GM19240 (cell line): Measurements from ENCODE around the gene TAF12.
A peak's percentile ranks its signal among the peaks of the same experiment; 100 is the strongest.
"Not testable (repeated sequence)": the region's sequence is repeated elsewhere in the genome, so short reads cannot be mapped to it uniquely, and the experiment has no call there.

ENCODE experiments used
- DNase-seq: peaks from one replicate; pipeline ENCODE4 v3.0.0; 2011; ENCODE audit warnings: low spot score; ENCODE audit not compliant: insufficient read length

The TAF12 gene

DNA sequence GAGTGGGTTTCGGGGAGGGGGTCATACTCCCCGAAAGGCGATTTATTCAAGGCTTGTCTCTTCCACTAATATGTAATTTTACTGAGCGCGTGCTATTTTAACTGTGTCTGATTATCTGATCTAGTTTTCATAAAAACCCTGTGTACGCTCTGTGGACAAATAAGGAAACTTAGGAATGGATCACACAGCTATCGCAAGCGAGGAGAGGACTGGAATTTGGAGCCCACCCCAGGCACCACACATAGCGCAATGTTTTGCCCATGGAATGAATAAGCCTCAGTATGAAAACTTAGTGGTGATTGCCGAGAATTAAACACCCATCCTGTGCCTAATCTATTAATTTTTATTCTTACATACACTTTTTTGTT is 60.6 kb downstream of the TAF12 start:
- no peak for DNase-seq

DNA sequence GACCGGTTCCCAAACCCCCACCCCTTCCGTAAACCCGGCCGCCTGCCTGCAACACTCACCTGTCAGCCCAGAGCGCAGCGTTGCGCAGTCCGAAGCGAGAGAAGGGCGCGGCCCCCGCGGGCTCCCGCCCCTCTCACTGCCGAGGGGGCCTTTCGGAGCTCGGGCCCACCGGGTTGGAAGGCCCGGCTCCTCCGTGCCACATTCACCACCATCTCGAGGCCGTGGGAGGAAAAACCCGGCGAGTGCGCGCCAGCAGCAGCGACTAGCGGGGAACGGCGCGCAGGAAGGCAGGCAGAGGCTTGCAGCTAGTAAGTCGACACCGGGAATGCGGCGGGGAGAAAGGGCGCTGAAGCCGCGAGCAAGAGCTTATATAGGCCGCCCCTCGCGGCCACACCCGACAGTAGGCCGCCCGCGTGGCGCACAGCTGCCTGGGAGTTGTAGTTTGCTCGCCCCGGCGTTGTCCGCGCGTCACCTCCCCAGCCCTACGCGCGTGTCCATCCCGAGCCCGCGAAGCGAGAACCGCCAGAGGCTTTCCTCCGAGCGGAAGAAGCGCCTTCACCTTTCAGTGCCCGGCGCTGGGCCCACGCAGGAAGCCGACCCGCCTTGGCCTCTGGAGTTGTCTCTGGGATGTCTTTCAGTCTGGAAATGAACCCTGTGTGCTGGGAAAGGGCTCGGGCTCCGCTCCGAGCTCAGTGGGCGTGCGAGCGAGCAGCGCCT is 61.2 kb downstream of the TAF12 start:
- peak; percentile 76 for DNase-seq

DNA sequence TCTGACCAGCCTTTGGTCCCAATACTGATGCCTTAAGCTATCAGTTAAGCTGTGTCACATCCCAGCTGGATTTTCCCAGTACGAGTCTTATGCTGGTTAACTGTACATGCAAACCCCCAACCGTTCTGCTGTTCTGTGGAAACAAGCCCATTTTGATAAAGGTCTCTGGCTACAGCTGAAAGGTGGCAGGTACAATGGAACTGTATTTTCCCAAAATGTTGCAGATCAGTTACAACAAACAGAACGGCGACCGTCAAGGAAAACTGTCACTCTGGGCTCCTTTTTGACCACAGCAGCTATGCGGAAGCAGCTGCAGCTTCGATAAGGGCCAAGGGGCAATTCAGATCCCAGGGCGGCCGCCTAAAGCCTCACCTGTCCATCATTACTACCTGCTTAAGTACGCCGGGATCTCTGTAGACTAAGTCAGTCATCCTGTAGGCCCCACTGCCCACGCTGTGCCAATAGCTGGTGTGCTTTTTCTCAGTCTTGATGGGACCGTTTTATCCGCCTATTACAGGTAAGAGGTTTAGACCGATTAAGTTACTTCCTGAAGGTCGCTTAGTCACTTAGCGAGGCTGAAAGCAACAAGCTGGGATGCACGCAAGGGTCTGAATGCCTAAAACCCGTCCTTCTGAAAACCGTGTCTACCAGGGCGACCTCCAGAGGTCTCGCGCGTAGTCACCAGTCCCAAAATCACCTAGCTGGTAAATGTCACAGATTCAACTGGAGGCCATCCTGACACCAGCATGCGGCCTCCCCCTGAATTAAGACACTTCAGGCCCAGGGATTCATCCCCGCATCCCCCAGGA is 61.9 kb downstream of the TAF12 start:
- no peak for DNase-seq

DNA sequence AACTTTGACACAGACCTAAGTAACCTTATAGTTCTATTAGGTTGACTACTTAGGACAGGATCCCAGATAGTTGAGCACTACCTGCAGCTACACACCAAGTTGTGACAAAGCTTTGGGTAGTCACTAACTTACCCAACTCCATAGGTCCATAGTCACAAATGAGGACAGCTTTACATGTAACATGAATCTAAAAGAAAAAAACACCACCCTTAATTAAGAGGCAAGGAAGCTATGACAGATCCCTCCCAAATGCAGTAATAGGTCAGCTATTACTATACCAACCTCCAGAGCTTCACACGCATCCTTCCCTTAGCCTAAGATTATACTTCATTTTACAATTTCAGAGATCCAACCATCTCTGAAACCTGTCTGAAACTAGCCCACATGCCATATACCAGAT is 63.5 kb downstream of the TAF12 start:
- no peak for DNase-seq

DNA sequence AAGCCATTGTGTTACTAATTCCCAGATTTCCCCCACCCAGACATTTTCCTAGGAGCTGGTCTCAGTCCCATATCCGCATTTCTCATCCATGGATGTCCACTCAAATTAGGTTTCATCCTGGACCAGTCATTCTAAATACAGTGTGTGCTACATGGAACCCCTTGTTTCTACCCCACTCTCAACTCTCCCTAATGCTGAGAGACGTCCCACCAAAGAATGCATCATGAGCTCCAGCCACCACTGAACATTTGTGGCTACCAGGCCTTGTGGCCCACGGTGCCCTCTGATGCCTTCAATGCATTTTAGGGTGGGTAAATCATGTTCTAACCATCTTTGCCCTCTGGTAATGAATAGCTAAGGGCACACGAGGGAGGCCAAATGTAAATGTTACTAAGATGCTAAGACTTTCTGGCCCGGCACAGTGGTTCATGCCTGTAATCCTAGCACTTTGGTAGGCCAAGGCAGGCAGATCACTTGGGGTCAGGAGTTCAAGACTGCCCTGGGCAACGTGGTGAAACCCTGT is 64.1 kb downstream of the TAF12 start:
- no peak for DNase-seq

DNA sequence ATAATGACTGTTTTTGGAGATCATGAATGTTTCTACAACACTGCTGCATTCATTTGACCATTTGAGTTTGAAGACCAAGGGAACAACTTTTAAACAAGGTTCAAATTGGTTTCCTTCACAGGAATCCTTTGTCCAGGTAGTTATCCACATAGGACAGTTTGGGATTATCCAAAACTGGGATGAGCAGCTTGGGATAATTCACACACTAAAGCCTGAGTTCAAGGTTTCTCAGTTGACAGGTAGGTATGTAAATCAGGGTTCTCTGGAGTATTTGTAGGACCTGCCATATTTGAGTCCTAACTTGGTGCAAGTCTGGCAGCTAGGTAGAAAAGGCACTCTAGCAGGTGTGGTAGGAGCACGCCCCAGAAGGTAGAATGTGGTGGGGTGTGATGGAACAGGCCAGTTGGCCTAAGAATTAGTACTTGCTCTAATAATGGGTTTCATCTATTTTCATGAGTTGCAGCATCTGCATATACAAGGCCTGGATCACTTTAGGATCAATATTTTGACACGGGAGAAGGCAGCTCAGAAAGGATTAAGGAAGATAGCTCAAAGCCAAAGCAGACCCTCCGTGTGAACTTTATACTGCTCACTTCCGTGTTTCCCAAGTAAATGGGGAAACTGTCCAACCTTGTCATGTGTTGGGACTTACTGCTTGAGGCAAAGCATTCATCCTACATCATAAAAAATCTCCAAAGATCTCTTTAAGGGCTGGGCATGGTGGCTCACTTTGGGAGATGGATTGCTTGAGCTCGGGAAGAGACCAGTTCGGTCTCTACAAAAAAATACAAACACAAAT is 64.9 kb downstream of the TAF12 start:
- DNase-seq = no peak

DNA sequence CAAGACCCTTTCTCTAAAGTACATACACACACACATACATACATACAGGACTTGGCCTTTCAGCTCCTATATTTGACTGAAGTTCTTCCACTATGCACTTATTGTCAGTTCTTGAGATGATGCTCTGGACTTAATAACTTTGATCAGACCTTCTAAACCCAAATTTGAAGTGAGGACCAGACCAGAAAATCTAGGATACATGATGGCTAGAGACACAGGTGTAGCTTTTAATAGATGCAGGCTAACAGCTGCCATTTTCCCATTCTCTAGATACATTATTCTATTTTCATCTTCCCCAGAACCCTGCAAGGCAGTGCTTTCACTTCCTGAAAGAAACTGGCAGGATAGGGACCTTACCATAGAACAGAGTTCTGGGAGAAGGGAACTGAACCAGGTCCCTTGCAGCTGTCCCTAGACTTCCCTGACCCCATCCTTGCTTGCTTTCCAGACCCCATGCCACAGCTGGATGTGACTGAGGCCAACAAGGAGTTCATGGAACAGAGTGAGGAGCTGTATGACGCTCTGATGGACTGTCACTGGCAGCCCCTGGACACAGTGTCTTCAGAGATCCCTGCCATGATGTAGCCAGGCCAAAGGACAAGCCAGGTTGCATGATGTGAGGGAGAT is 65.7 kb downstream of the TAF12 start:
- DNase-seq = no peak

DNA sequence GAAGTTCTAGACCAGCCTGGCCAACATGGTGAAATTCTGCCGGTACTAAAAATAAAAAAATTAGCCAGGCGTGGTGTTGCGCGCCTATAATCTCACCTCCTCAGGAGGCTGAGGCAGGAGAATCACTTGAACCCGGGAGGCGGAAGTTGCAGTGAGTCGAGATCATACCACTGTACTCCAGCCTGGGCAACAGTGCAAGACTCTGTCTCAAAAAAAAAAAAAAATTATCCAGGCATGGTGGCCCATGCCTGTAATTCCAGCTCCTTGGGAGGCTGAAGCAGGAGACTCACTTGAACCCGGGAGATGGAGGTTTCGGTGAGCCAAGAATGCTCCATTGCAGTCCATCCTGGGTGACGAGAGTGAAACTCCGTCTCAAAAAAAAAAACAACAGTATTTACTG is 69.3 kb downstream of the TAF12 start:
- DNase-seq = no peak

DNA sequence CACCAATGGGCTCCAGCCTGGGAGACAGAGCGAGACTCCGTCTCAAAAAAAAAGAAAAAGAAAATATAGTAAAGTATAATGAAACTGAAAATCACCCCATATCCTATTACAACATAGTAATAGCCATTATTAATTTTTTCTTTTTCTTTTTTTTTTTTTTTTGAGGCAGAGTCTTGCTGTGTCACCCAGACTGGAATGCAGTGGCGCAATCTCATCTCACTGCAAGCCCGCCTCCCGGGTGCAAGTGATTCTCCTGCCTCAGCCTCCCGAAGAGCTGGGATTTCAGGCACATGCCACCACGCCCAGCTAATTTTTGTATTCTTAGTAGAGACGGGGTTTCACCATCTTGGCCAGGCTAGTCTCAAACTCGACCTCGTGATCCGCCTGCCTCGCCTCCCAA is 70.0 kb downstream of the TAF12 start:
- not testable (repeated sequence) for DNase-seq

DNA sequence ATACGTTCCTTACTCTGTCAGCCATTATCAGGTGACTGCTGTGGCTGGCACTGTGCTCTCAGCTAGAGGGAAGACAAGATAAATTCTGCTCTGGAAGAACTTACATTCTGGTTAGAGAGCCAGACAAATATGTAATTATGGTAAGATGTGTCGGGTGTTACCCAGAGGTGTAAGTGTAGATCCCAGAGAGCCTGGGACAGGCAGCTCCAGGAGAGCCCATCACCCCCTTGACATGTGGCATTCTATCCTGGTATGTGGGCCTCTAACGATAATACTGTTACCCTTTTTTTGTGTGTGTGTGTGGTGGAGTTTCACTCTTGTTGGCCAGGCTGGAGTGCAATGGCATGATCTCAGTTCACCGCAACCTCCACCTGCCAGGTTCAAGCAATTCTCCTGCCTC is 71.0 kb downstream of the TAF12 start:
- no peak for DNase-seq

DNA sequence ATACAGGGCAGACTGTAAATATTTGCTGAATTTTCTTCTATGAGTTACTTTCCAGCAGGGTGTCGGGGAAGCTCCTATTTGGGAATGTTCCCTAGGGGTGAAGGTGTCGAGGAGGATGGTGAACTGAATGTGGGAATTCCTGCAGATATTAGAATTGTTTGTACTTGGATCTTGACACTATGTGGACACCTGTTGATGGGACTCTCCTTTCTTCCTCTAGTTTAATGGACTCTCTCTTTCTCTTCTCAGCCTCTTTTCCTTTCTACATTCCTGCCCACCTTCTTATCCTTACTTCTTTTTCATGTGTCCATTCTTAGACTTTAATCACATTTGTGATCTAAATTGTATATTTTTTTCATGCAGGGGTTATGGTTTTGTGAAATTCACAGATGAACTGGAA is 75.9 kb downstream of the TAF12 start:
- DNase-seq = no peak

DNA sequence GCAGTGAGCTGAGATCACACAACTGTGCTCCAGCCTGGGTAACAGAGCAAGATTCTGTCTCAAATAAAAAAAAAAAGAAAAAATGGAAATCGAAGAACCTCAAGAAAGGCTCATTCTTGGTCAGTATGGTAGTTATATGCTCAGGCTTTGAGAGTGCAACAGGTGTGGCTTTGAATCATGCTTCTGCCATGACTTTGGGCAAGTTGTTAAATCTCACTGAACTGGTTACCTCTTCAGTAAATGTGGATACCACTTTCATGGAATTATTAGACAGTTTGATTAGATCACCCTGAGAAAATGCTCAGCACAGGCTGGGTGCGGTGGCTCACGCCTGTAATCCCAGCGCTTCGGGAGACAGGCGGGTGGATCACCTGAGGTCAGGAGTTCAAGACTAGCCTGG is 77.1 kb downstream of the TAF12 start:
- DNase-seq = no peak

DNA sequence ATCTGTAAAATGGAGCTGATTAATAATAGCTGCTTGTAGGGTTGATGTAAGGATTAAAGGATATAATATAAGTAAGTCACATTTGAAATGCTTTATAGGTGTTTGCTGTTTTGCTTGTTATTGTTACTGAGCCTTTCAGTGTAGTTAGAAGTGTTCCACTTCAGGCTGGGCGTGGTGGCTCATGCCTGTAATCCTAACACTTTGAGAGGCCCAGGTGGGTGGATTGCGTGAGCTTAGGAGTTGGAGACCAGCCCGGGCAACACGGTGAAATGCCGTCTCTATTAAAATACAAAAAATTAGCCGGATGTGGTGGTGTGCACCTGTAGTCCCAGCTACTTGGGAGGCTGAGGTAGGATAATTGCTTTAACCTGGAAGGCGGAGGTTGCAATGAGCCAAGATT is 77.8 kb downstream of the TAF12 start:
- DNase-seq = no peak

DNA sequence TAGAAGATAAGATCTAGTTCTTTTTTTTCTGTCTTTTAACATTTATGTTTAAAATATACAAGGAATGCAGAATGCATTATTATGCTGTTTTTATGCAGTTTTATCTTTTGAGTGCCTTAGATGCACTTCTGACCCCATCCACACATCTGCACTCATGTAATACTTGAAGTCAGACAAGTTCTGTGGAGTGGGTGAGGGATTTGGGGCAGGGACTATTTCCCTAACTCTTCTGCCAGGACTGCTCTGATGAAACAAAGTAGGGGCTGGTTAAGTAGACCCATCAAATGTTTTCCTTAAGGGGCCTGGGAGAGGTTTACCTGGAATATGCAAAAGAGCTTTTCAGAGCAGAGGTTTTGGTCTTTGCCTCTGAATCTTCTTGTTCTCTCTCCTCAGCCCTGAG is 78.6 kb downstream of the TAF12 start:
- DNase-seq = no peak

DNA sequence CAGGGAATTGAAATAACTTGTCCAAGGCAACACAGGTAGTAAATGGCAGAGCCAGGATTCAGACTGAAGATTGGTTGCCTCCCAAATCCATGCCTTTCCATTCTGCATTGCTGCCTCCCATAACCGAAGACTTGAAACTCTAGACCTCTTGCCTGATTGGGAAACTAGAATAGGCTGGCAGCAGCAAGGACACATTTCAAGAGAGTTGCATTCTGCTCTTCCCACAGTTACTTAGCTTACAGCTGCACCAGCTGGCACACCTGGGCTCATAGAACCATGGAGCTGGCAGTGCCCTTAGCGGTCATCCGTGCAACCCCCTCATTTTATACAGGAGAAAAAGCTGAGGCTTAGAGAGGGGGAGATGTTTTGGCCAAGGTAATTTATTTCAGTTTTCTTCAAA is 82.0 kb downstream of the TAF12 start:
- DNase-seq = no peak
